ENCODE data around the gene ATP6V1B1.

ATP6V1B1 gene

GRCh38 chr2:70984576-70985282 lies 49.0 kb downstream of the ATP6V1B1 start:
- H4K20me1 ChIP-seq (ENCODE audit: insufficient read depth, low read length, poor library complexity, severe bottlenecking), result no peaks in the 10 kb centered on the region
- H2AFZ ChIP-seq (ENCODE audit: low read length), result no peak overlapping the region
- H3K9me3 ChIP-seq (ENCODE audit: insufficient read depth, low read depth, low read length), result no peaks in the 10 kb centered on the region
- H3K27me3 ChIP-seq (ENCODE audit: insufficient read depth, low read length, poor library complexity, severe bottlenecking), result no peaks in the 10 kb centered on the region
- H3K4me3 ChIP-seq (ENCODE audit: low read length, poor library complexity, severe bottlenecking), result no peak overlapping the region
- H3K79me2 ChIP-seq (ENCODE audit: insufficient read depth, low read length), result no peaks in the 10 kb centered on the region; the same call in 1 of the 2 replicates
- H3K4me2 ChIP-seq (ENCODE audit: low read depth, low read length, poor library complexity, severe bottlenecking), result no peak overlapping the region
- no peaks in the 10 kb centered on the region for H3F3A ChIP-seq (ENCODE audit: low read depth)
- H3K9ac ChIP-seq (ENCODE audit: low read depth, low read length, poor library complexity, severe bottlenecking), result no peak overlapping the region
- H3K9me2 ChIP-seq (replicated peaks; ENCODE audit: low read depth, low read length), result no peaks in the 10 kb centered on the region
- peaks cover 40% of the 10 kb centered on the region for H3K36me3 ChIP-seq (ENCODE audit: insufficient read depth, low read length)
- TF ChIP-seq EZH2phosphoT487 (IDR thresholded peaks at IDR 0.05; ENCODE audit: borderline replicate concordance) (no peak), CTCF (conservative IDR thresholded peaks at IDR 0.05; ENCODE audit: low read length) (peak; percentile 47)
- no peaks in the 10 kb centered on the region for H3K4me1 ChIP-seq (ENCODE audit: insufficient read depth, low read length, poor library complexity, severe bottlenecking)

GRCh38 chr2:70985283-70985688 lies 49.6 kb downstream of the ATP6V1B1 start:
- Histone ChIP-seq H3K36me3 (ENCODE audit: insufficient read depth, low read length) (peaks cover 45% of the 10 kb centered on the region), H4K20me1 (ENCODE audit: insufficient read depth, low read length, poor library complexity, severe bottlenecking) (no peaks in the 10 kb centered on the region), H3F3A (ENCODE audit: low read depth) (no peaks in the 10 kb centered on the region), H3K4me3 (ENCODE audit: low read length, poor library complexity, severe bottlenecking) (no peak overlapping the region), H3K9me2 (replicated peaks; ENCODE audit: low read depth, low read length) (no peaks in the 10 kb centered on the region), H3K4me2 (ENCODE audit: low read depth, low read length, poor library complexity, severe bottlenecking) (no peak overlapping the region), H3K27me3 (ENCODE audit: insufficient read depth, low read length, poor library complexity, severe bottlenecking) (no peaks in the 10 kb centered on the region), H2AFZ (ENCODE audit: low read length) (no peak overlapping the region), H3K79me2 (ENCODE audit: insufficient read depth, low read length) (peaks cover 3% of the 10 kb centered on the region; the same call in 1 of the 2 replicates), H3K9ac (ENCODE audit: low read depth, low read length, poor library complexity, severe bottlenecking) (no peak overlapping the region), H3K4me1 (ENCODE audit: insufficient read depth, low read length, poor library complexity, severe bottlenecking) (no peaks in the 10 kb centered on the region), H3K9me3 (ENCODE audit: insufficient read depth, low read depth, low read length) (no peaks in the 10 kb centered on the region)
- TF ChIP-seq EZH2phosphoT487 (IDR thresholded peaks at IDR 0.05; ENCODE audit: borderline replicate concordance), result no peak
- TF ChIP-seq CTCF (conservative IDR thresholded peaks at IDR 0.05; ENCODE audit: low read length), result no peak

- Histone ChIP-seq H3K9me3 (ENCODE audit: insufficient read depth, low read depth, low read length) (no peaks in the 10 kb centered on the region), H3K4me2 (ENCODE audit: low read depth, low read length, poor library complexity, severe bottlenecking) (no peak overlapping the region), H3K9ac (ENCODE audit: low read depth, low read length, poor library complexity, severe bottlenecking) (no peak overlapping the region), H3K36me3 (ENCODE audit: insufficient read depth, low read length) (peaks cover 49% of the 10 kb centered on the region), H3K4me3 (ENCODE audit: low read length, poor library complexity, severe bottlenecking) (no peak overlapping the region), H3K79me2 (ENCODE audit: insufficient read depth, low read length) (peaks cover 9% of the 10 kb centered on the region; the same call in 1 of the 2 replicates), H3K27me3 (ENCODE audit: insufficient read depth, low read length, poor library complexity, severe bottlenecking) (no peaks in the 10 kb centered on the region), H3K4me1 (ENCODE audit: insufficient read depth, low read length, poor library complexity, severe bottlenecking) (no peaks in the 10 kb centered on the region), H3F3A (ENCODE audit: low read depth) (no peaks in the 10 kb centered on the region), H3K9me2 (replicated peaks; ENCODE audit: low read depth, low read length) (no peaks in the 10 kb centered on the region), H2AFZ (ENCODE audit: low read length) (no peak overlapping the region), H4K20me1 (ENCODE audit: insufficient read depth, low read length, poor library complexity, severe bottlenecking) (no peaks in the 10 kb centered on the region)
- TF ChIP-seq EZH2phosphoT487 (IDR thresholded peaks at IDR 0.05; ENCODE audit: borderline replicate concordance), result no peak
- no peak for TF ChIP-seq CTCF (conservative IDR thresholded peaks at IDR 0.05; ENCODE audit: low read length)
Measured at GRCh38 chr2:70985956-70986355, 50.3 kb downstream of the ATP6V1B1 start.

Measured in Loucy (cell line).